ENCODE results near the gene PNPT1.

GRCh38 chr2:55592130-55592529 is 101.5 kb downstream of the PNPT1 start:
- no peak for TF ChIP-seq FOXP2 (optimal IDR thresholded peaks at IDR 0.05; ENCODE audit: borderline replicate concordance, extremely low read depth, extremely low read length, insufficient read depth)
- no peak for TF ChIP-seq POLR2AphosphoS5 (IDR thresholded peaks at IDR 0.05; ENCODE audit: low read depth, low read length)
- TF ChIP-seq, protein P1, sequence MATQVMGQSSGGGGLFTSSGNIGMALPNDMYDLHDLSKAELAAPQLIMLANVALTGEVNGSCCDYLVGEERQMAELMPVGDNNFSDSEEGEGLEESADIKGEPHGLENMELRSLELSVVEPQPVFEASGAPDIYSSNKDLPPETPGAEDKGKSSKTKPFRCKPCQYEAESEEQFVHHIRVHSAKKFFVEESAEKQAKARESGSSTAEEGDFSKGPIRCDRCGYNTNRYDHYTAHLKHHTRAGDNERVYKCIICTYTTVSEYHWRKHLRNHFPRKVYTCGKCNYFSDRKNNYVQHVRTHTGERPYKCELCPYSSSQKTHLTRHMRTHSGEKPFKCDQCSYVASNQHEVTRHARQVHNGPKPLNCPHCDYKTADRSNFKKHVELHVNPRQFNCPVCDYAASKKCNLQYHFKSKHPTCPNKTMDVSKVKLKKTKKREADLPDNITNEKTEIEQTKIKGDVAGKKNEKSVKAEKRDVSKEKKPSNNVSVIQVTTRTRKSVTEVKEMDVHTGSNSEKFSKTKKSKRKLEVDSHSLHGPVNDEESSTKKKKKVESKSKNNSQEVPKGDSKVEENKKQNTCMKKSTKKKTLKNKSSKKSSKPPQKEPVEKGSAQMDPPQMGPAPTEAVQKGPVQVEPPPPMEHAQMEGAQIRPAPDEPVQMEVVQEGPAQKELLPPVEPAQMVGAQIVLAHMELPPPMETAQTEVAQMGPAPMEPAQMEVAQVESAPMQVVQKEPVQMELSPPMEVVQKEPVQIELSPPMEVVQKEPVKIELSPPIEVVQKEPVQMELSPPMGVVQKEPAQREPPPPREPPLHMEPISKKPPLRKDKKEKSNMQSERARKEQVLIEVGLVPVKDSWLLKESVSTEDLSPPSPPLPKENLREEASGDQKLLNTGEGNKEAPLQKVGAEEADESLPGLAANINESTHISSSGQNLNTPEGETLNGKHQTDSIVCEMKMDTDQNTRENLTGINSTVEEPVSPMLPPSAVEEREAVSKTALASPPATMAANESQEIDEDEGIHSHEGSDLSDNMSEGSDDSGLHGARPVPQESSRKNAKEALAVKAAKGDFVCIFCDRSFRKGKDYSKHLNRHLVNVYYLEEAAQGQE (IDR thresholded peaks at IDR 0.05; ENCODE audit: insufficient read depth in 1 of 2, low read depth in 2 of 2, low read length in 2 of 2) = no peak
- TF ChIP-seq TAF1 (IDR thresholded peaks at IDR 0.05; ENCODE audit: borderline replicate concordance, insufficient read depth, low read length) = no peak

Data from PFSK-1 (cell line).